SKM-1 (cell line): ENCODE data around the gene RNF44.
A peak's percentile ranks its signal among the peaks of the same experiment; 100 is the strongest.
"Not testable (repeated sequence)": the region's sequence is repeated elsewhere in the genome, so short reads cannot be mapped to it uniquely, and the experiment has no call there.

Experiments
- DNase-seq: peaks from one replicate; lab custom pipeline; 2025; ENCODE audit not compliant: unreplicated experiment; lab: John Stamatoyannopoulos, UW

Gene RNF44

GRCh38 chr5:176552332-176552869 lies 15.2 kb upstream of the RNF44 start:
- no peak for DNase-seq

- DNase-seq, result not testable (repeated sequence)
Measured at GRCh38 chr5:176550937-176551336, 13.7 kb upstream of the RNF44 start.

GRCh38 chr5:176550275-176550831 lies 13.2 kb upstream of the RNF44 start:
- no peak for DNase-seq

- no peak for DNase-seq
Measured at GRCh38 chr5:176549871-176550270, 12.7 kb upstream of the RNF44 start.

- DNase-seq, result no peak
Measured at GRCh38 chr5:176548967-176549444, 11.8 kb upstream of the RNF44 start, which contains the start of gene CDHR2. Gene CDHR2 (plus strand): TSS chr5:176549342. CDS start chr5:176565353, 16,011 bp downstream.

GRCh38 chr5:176547802-176548201 lies 10.6 kb upstream of the RNF44 start:
- no peak for DNase-seq

GRCh38 chr5:176545737-176546509 lies 8.7 kb upstream of the RNF44 start:
- no peak for DNase-seq

GRCh38 chr5:176545388-176545736 lies 8.2 kb upstream of the RNF44 start:
- DNase-seq, result no peak

GRCh38 chr5:176543428-176544182 lies 6.4 kb upstream of the RNF44 start:
- peak; percentile 64 for DNase-seq

- no peak for DNase-seq
Measured at GRCh38 chr5:176542596-176543427, 5.6 kb upstream of the RNF44 start.

- DNase-seq, result no peak
Measured at GRCh38 chr5:176542135-176542595, 5.0 kb upstream of the RNF44 start.

- DNase-seq, result peak; percentile 64
Measured at GRCh38 chr5:176541338-176542134, 4.3 kb upstream of the RNF44 start.

- DNase-seq, result no peak
Measured at GRCh38 chr5:176540956-176541337, 3.7 kb upstream of the RNF44 start.

GRCh38 chr5:176540476-176540899 lies 3.3 kb upstream of the RNF44 start:
- DNase-seq, result no peak

- no peak for DNase-seq
Measured at GRCh38 chr5:176538989-176539384, 1.8 kb upstream of the RNF44 start.

- DNase-seq, result no peak
Measured at GRCh38 chr5:176538230-176538988, 1.2 kb upstream of the RNF44 start.

- DNase-seq, result peak; percentile 99
Measured at GRCh38 chr5:176537554-176538229, 490 bp upstream of the RNF44 start.

- peak; percentile 72 for DNase-seq
Measured at GRCh38 chr5:176536132-176536901, 885 bp downstream of the RNF44 start.
